IMR-90 (cell line): Measurements from ENCODE around the gene NOX3. TPM values are rescaled to one million over a fixed set of nuclear protein-coding genes. Genes with fewer than 3 reads are reported as not detected.

ENCODE experiments used
- ATAC-seq: fragments of 200-7000 bp; cut with Tn5 transposase; 2 replicates; pipeline ENCODE4 v1.9.1; 2020; ENCODE audit warnings: low read depth, mild to moderate bottlenecking, moderate library complexity
- BruUV-seq: library from RNA; stranded (reverse); fragments of 400-500 nt; replicated peaks from 2 replicates; lab custom pipeline; 2021; lab: Mats Ljungman, UMichigan
- CTCF ChIA-PET: fragments of 300-600 bp; formaldehyde crosslinking; extraction: SDS; loops from one replicate; lab custom pipeline; 2021; ENCODE audit warnings: antibody characterized with exemption; lab: Yijun Ruan, JAX
- POLR2A ChIA-PET: fragments of 300-600 bp; sonication (Branson Sonifier 250); formaldehyde crosslinking; loops from one replicate; lab custom pipeline; 2022; ENCODE audit warnings: antibody characterized with exemption; ENCODE audit not compliant: unreplicated experiment; lab: Charles Lee
- DNase-seq: peaks from one replicate; pipeline ENCODE4 v3.0.0; 2013
- H2AFZ ChIP-seq: replicated peaks from 2 replicates; pipeline ENCODE3; 2013; ENCODE audit warnings: low read length, mild to moderate bottlenecking; ENCODE audit not compliant: poor library complexity
- H2AK5ac ChIP-seq: 2 replicates; pipeline ENCODE4 v1.6.1; 2013; ENCODE audit warnings: low read depth, low read length, inconsistent platforms
- H2AK9ac ChIP-seq: replicated peaks from 2 replicates; pipeline ENCODE3; 2013; ENCODE audit warnings: mild to moderate bottlenecking, low read depth, low read length, moderate library complexity; ENCODE audit not compliant: poor library complexity
- H2BK120ac ChIP-seq: 2 replicates; pipeline ENCODE4 v1.6.1; 2013; ENCODE audit warnings: low read depth, low read length, inconsistent platforms
- H2BK15ac ChIP-seq: 3 replicates; pipeline ENCODE4 v1.6.1; 2013; ENCODE audit warnings: low read depth, low read length, inconsistent platforms
- H2BK20ac ChIP-seq: 2 replicates; pipeline ENCODE4 v1.6.1; 2013; ENCODE audit warnings: low read depth, mild to moderate bottlenecking, inconsistent platforms, low read length, moderate library complexity
- H2BK5ac ChIP-seq: 2 replicates; pipeline ENCODE4 v1.6.1; 2013; ENCODE audit warnings: mild to moderate bottlenecking, low read depth, low read length, inconsistent platforms; ENCODE audit not compliant: poor library complexity, severe bottlenecking
- H3K14ac ChIP-seq: replicated peaks from 2 replicates; pipeline ENCODE4 v1.6.1; 2013; ENCODE audit warnings: low read depth, low read length, inconsistent platforms
- H3K18ac ChIP-seq: 2 replicates; pipeline ENCODE4 v1.6.1; 2013; ENCODE audit warnings: low read depth, low read length, control low read depth
- H3K23ac ChIP-seq: 2 replicates; pipeline ENCODE4 v1.6.1; 2013; ENCODE audit warnings: low read depth, low read length, inconsistent platforms
- H3K27ac ChIP-seq: 2 replicates; pipeline ENCODE4 v1.5.1; 2013; ENCODE audit warnings: mild to moderate bottlenecking, control low read depth, low read length; ENCODE audit not compliant: insufficient read depth
- H3K27me3 ChIP-seq: 2 replicates; pipeline ENCODE4 v1.6.1; 2013; ENCODE audit warnings: low read length; ENCODE audit not compliant: control insufficient read depth, insufficient read depth
- H3K36me3 ChIP-seq: 2 replicates; pipeline ENCODE4 v1.6.1; 2013; ENCODE audit warnings: low read length, mixed read lengths; ENCODE audit not compliant: control insufficient read depth, insufficient read depth
- H3K4ac ChIP-seq: 2 replicates; pipeline ENCODE4 v1.6.1; 2013; ENCODE audit warnings: low read depth, low read length, inconsistent platforms
- H3K4me1 ChIP-seq: 2 replicates; pipeline ENCODE4 v1.6.1; 2013; ENCODE audit warnings: low read length, mixed read lengths; ENCODE audit not compliant: control insufficient read depth, insufficient read depth
- H3K4me2 ChIP-seq: 2 replicates; pipeline ENCODE4 v1.6.1; 2013; ENCODE audit warnings: low read depth, mild to moderate bottlenecking, control low read depth, low read length, moderate library complexity
- H3K4me3 ChIP-seq: 2 replicates; pipeline ENCODE4 v1.5.1; 2013; ENCODE audit warnings: low read depth, mild to moderate bottlenecking, control low read depth, low read length, moderate library complexity; ENCODE audit not compliant: insufficient read depth
- H3K56ac ChIP-seq: 2 replicates; pipeline ENCODE4 v1.6.1; 2013; ENCODE audit warnings: low read length, inconsistent platforms; ENCODE audit not compliant: insufficient read depth; ENCODE audit errors: extremely low read depth
- H3K79me1 ChIP-seq, 2 experiments: 2 replicates each; pipeline ENCODE4 v1.6.1; 2013; ENCODE audit warnings: low read length in 2 of 2, inconsistent platforms in 1 of 2, low read depth in 1 of 2
- H3K9ac ChIP-seq: 2 replicates; pipeline ENCODE4 v1.6.1; 2013; ENCODE audit warnings: low read depth, low read length, control low read depth
- H3K9me1 ChIP-seq: 2 replicates; pipeline ENCODE4 v1.6.1; 2013; ENCODE audit warnings: low read length, inconsistent platforms; ENCODE audit not compliant: insufficient read depth
- H3K9me3 ChIP-seq: 2 replicates; pipeline ENCODE4 v1.6.1; 2013; ENCODE audit warnings: low read length; ENCODE audit not compliant: control insufficient read depth, insufficient read depth
- H4K20me1 ChIP-seq: 2 replicates; pipeline ENCODE4 v1.6.1; 2013; ENCODE audit warnings: low read length, inconsistent platforms; ENCODE audit not compliant: insufficient read depth
- H4K5ac ChIP-seq: 2 replicates; pipeline ENCODE4 v1.6.1; 2013; ENCODE audit warnings: mild to moderate bottlenecking, low read depth, low read length, control low read depth
- H4K8ac ChIP-seq, 2 experiments: 2 replicates each; pipeline ENCODE4 v1.6.1; 2013; ENCODE audit warnings: low read depth in 2 of 2, low read length in 2 of 2, control low read depth in 1 of 2, inconsistent platforms in 1 of 2
- H4K91ac ChIP-seq: 2 replicates; pipeline ENCODE4 v1.6.1; 2013; ENCODE audit warnings: low read depth, low read length, inconsistent platforms; ENCODE audit not compliant: insufficient read depth
- CEBPB ChIP-seq: IDR thresholded peaks from 2 replicates; pipeline ENCODE4 v1.6.1; 2012; ENCODE audit warnings: low read depth, low read length, improper control_type of control experiment
- NFE2L2 ChIP-seq: fragments of 150-350 bp; IDR thresholded peaks from 2 replicates; pipeline ENCODE4 v1.6.1; 2016; ENCODE audit warnings: low read depth, mild to moderate bottlenecking, low read length
- RAD21 ChIP-seq: IDR thresholded peaks from 2 replicates; pipeline ENCODE4 v1.6.1; 2012; ENCODE audit warnings: low read length, improper control_type of control experiment
- SMC3 ChIP-seq: fragments of 150-350 bp; IDR thresholded peaks from 2 replicates; pipeline ENCODE4 v1.6.1; 2016; ENCODE audit warnings: low read depth, mild to moderate bottlenecking, antibody characterized with exemption, low read length, moderate library complexity
- WGBS, 2 experiments: methylation state at CpG; one replicate each; pipeline versions ENCODE4 v1.1.5 to v1.1.7; 2013; ENCODE audit warnings: missing lambda C conversion rate in 2 of 2; ENCODE audit not compliant: insufficient read length in 1 of 2; ENCODE audit errors: extremely low coverage in 2 of 2; 5-methylcytosine and 5-hydroxymethylcytosine counted together
- dilution Hi-C: fragments of 300-500 bp; cut with HindIII; formaldehyde crosslinking; loops from one replicate; pipeline ENCODE4 v1.14.3; 2018; ENCODE audit warnings: low sequenced_read_pairs; ENCODE audit not compliant: unreplicated experiment
- in situ Hi-C: fragments of 300-500 bp; cut with MboI; formaldehyde crosslinking; loops from 3 replicates; pipeline ENCODE4 v1.14.3; 2019; ENCODE audit warnings: low sequenced_read_pairs, inconsistent platforms, mixed read lengths
- intact Hi-C: fragments of 100-400 bp; cut with micrococcal nuclease; formaldehyde crosslinking; loops from 2 replicates; pipeline ENCODE4 v1.10.0; 2022
- polyA plus RNA-seq, 3 experiments: library from polyadenylated mRNA; depleted of rRNA; stranded (reverse); fragments of >200 nt; gene quantifications; 2 replicates each; pipeline ENCODE4 v1.2.3, GENCODE V29; 2012; ENCODE audit warnings: low replicate concordance in 1 of 3
- total RNA-seq: library from RNA; depleted of rRNA; stranded (reverse); fragments of >200 nt; gene quantifications from 2 replicates; pipeline ENCODE4 v1.2.3, GENCODE V29; 2012

The NOX3 gene
- total and polyA plus RNA-seq, 2 of the 4 experiments (the other 2 are of a cell fraction): not detected

DNA sequence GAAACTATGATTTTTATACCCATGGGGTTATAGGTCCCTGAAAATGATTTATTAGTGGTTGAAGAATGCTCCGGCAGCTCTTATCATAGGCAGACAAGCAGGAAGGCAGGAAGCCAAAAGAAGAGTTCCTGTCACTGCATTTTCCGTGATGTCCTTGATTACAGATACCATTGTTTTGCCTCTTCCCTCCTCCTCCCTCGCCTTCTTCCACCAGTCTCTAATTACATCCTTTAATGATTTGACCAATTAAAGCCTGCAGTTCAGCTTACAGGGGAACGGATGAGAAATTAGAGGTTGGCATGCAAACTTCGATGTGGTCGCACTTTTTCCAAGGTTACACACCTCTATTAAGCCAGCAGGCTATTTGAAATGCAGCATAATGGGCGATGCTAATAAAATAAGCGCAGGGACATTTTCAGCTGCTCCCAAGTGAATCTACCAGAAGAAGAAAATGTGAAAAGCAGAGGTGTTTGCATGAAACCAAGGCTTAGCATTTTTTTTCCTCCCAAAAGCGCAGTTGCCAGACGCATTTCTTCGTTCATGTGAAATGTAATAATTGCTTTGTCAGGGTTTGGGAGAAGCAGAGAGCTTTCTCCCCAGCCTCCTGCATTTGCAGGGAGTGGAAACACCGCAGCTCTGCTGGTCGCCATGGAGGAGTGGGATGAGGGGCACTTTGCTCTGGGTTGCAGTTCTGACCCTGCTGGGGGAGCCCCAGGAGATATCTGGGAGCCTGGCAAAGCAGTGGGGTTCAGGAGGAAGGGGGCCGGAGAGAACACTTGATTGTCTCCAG lies 6.0 kb downstream of the NOX3 start:
- Histone ChIP-seq H3K27ac (no peak overlapping the region), H3K56ac (no peak overlapping the region), H3K79me1 (no peaks in the 10 kb centered on the region), H3K4me3 (no peak overlapping the region), H4K5ac (no peak overlapping the region), H2BK5ac (no peak overlapping the region), H3K23ac (no peak overlapping the region), H3K4ac (no peak overlapping the region), H3K4me1 (0 out of 2 replicates have a peak, but pooled peaks cover 1% of the 10 kb centered on the region), H2AK5ac (no peak overlapping the region), H2BK120ac (no peak overlapping the region), H3K36me3 (no peaks in the 10 kb centered on the region), H3K9me1 (no peaks in the 10 kb centered on the region), H3K27me3 (no peaks in the 10 kb centered on the region), H4K20me1 (no peaks in the 10 kb centered on the region), H2AFZ (no peak overlapping the region), H3K18ac (no peak overlapping the region), H3K14ac (no peak overlapping the region), H2BK15ac (no peak overlapping the region), H3K9me3 (no peaks in the 10 kb centered on the region), H4K8ac (no peak overlapping the region), H2BK20ac (no peak overlapping the region), H4K91ac (no peak overlapping the region), H3K4me2 (no peak overlapping the region), H3K9ac (no peak overlapping the region), H2AK9ac (no peak overlapping the region)
- DNase-seq (no peak), ATAC-seq (no peak)
- no TSS peak for BruUV-seq
- TF ChIP-seq SMC3 (no peak), CEBPB (no peak), NFE2L2 (no peak), RAD21 (no peak)
- ChIA-PET POLR2A (no interaction called here), CTCF (no interaction called here)
- dilution Hi-C loops (no loop called here), in situ Hi-C loops (no loop called here), intact Hi-C loops (no loop called here)
- WGBS, 2 experiments: 80% methylated on average over 1 of the region's 14 CpGs; no CpG with 5 or more reads in 1 of the 2 experiments
